BE2C (cell line): Measurements from ENCODE around the gene RPS6KB2.

Experiments used
- DNase-seq: peaks from one replicate; pipeline ENCODE4 v3.0.0-alpha.2; 2020
- H3K27me3 ChIP-seq: fragments of 250-450 bp; sonication (Bioruptor Pico); 2 replicates; pipeline ENCODE4 v1.5.1; 2020; ENCODE audit warnings: mild to moderate bottlenecking
- H3K36me3 ChIP-seq: fragments of 250-450 bp; sonication (Bioruptor Pico); 2 replicates; pipeline ENCODE4 v1.5.1; 2020; ENCODE audit warnings: mild to moderate bottlenecking
- H3K4me1 ChIP-seq: fragments of 250-450 bp; sonication (Bioruptor Pico); 2 replicates; pipeline ENCODE4 v1.5.1; 2020
- H3K4me3 ChIP-seq: 2 replicates; pipeline ENCODE4 v1.5.1; 2011; ENCODE audit warnings: low read depth, low read length
- H3K9me3 ChIP-seq: fragments of 250-450 bp; sonication (Bioruptor Pico); 2 replicates; pipeline ENCODE4 v1.5.1; 2020
- CTCF ChIP-seq: IDR thresholded peaks from 2 replicates; pipeline ENCODE4 v1.5.1; 2012; ENCODE audit warnings: mild to moderate bottlenecking, low read depth, low read length

The RPS6KB2 gene

GRCh38 chr11:67448220-67448609 lies 19.9 kb downstream of the RPS6KB2 start:
- H3K27me3 ChIP-seq, result no peaks in the 10 kb centered on the region
- TF ChIP-seq CTCF, result no peak
- H3K9me3 ChIP-seq, result no peaks in the 10 kb centered on the region
- DNase-seq, result no peak
- no peaks in the 10 kb centered on the region for H3K4me1 ChIP-seq
- H3K36me3 ChIP-seq, result no peaks in the 10 kb centered on the region
- no peak overlapping the region for H3K4me3 ChIP-seq

DNA sequence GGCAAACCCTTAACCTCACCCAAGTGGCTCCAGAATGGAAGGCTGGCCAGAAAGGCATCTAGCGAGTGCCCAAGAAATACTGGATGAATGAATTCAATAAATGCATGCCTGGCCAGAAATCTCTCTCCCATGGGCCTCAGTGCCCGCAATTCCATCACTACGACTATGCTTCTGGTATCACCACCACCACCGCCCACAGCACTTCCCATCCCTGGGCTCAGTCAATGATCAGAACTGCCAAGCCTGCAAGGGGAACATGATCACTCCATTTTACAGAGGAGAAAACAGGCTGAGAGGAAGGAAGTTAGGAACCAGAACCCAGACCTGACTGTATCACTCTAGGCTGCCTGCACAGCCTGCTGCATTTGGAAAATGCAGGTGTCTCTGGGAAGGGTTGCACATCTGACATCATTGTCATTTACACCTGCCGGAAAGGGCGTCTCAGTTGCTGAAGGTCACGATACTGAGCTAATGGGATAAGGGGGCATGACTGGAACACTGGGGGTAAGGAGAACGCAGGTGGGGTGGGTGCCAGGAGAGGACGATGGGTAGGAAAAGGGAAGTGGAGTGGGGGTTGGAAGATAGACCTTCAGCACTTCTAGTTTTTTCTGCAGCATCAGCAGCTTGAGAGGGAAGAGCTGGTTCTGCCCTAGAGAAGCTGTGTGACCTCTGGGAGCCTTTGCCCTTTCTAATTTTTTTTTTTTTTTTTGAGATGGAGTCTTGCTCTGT lies 21.0 kb downstream of the RPS6KB2 start:
- H3K36me3 ChIP-seq, result no peaks in the 10 kb centered on the region
- no peaks in the 10 kb centered on the region for H3K9me3 ChIP-seq
- no peak for DNase-seq
- no peak overlapping the region for H3K4me3 ChIP-seq
- H3K27me3 ChIP-seq, result no peaks in the 10 kb centered on the region
- H3K4me1 ChIP-seq, result no peaks in the 10 kb centered on the region
- no peak for TF ChIP-seq CTCF

DNA sequence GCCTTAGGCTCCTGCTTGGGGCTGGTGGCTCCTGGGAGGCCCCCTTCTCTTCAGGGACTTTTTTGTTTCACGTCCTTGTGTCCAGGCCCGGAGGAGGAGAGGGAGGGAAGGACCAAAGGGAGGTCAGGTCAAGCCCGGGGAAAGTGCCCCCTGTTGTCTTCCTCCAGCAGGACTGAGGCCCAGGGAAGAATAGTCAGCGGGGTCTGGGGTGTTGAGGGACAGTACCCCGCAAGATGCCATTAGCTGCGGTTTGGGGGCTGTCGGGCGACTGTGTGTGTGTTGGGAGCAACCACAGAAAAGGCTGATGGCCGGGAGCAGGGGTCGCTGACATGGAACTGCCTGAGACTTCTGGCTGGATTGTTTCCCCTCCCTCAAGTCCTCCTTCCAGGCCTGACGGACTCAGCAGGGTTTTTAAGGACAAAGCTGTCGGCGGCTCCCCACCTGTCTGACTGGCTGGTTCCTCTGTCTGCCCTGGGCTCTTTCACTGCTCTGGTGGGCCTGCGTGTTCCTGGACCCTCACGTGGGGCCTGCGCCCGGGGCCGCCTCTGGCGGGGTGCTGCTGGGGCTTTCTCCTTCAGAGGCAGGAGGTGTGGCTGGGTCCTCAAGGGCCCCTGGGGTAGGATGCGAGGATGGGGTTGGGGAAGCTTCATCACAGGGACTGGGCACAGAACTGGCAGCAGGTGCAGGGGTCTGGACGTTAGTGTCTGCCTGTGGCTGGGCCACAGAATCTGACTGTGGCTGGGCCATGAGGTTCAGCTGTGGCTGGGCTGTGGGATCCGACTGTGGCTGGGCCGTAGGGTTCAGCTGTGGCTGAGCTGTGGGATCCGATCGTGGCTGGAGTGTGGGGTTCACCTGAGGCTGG lies 22.7 kb downstream of the RPS6KB2 start:
- Histone ChIP-seq H3K36me3 (no peaks in the 10 kb centered on the region), H3K4me1 (no peaks in the 10 kb centered on the region), H3K27me3 (no peaks in the 10 kb centered on the region), H3K9me3 (no peaks in the 10 kb centered on the region), H3K4me3 (no peak overlapping the region)
- no peak for TF ChIP-seq CTCF
- no peak for DNase-seq

DNA sequence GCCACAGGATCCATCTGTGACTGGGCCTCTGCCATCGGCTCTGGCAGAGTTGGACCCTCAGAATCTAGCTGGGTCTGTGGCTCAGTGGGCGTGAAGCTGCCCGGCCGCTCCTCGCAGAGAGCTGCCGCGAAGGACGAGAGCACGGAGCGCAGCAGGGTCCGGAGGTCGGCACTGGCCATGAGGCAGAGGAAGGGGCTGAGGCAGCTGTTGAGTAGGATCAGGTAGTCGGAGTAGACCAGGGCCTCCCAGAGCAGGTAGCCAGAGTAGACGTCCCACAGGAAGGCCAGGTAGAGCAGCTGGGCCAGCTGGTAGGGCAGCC lies 23.3 kb downstream of the RPS6KB2 start:
- H3K27me3 ChIP-seq, result no peaks in the 10 kb centered on the region
- DNase-seq, result no peak
- no peak for TF ChIP-seq CTCF
- no peaks in the 10 kb centered on the region for H3K4me1 ChIP-seq
- no peaks in the 10 kb centered on the region for H3K36me3 ChIP-seq
- H3K9me3 ChIP-seq, result no peaks in the 10 kb centered on the region
- H3K4me3 ChIP-seq, result no peak overlapping the region

DNA sequence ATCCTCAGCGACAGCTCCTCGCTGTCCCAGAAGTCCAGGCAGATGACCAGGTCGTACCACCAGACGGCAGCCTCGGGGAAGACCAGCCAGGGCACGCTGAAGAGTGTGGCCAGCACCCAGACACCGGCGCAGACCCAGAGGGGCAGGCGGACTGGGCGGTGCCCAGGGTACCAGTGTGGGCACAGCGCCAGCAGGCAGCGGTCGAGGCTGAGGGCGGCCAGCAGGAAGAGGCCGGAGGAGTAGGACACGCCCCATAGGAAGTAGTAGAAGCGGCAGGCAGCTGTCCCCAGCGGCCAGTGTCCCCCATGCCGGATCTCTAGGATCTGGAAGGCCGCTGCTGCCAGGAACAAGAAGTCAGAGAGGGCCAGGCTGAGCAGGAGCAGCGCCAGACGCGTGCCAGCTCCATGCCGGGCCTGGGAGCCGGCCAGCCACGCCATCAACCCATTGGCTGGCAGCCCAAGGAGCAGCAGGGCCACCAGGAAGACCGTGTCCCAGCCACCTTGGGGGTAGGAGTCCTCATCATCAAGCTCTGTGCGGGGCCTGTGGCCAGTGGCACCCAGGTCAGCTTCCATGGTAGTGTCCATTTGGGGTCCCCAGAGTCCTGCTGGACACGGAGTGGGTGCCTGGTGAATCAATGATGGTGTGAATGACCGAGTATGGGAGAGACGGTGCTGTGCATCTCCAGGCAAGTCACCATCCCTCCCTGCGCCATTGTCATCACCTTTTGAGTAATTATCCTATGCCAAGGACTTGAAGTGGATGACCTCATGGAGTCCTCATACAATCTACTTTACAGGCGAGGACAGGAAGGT lies 24.1 kb downstream of the RPS6KB2 start, which contains the start of gene GPR152:
Gene GPR152 (minus strand): TSS at position 589 of the 812 bp plus-strand sequence. CDS start 5 bp downstream, at position 584.
- Histone ChIP-seq H3K4me1 (no peaks in the 10 kb centered on the region), H3K36me3 (no peaks in the 10 kb centered on the region), H3K27me3 (no peaks in the 10 kb centered on the region), H3K9me3 (no peaks in the 10 kb centered on the region), H3K4me3 (no peak within 1 kb of the TSS)
- DNase-seq, result no peak
- no peak for TF ChIP-seq CTCF
